HepG2 (cell line): Measurements from ENCODE around the gene ARPC1A. TPM values are rescaled to one million over a fixed set of nuclear protein-coding genes. Genes with fewer than 3 reads are reported as not detected.

ENCODE experiments used
- ARHGAP35 ChIP-seq: sonication (generic); formaldehyde crosslinking; IDR thresholded peaks from 2 replicates; pipeline ENCODE4 v1.9.0; 2022; ENCODE audit warnings: mild to moderate bottlenecking, inconsistent platforms, moderate library complexity, missing genetic modification reagents, borderline replicate concordance
- ARNT ChIP-seq: fragments of 450-650 bp; IDR thresholded peaks from 2 replicates; pipeline ENCODE4 v1.6.1; 2017
- ATAD3A ChIP-seq: sonication (generic); formaldehyde crosslinking; IDR thresholded peaks from 2 replicates; pipeline ENCODE4 v1.4.0; 2020; ENCODE audit warnings: missing genetic modification reagents
- CEBPG ChIP-seq: IDR thresholded peaks from 2 replicates; pipeline ENCODE4 v1.6.1; 2016
- GATAD2A ChIP-seq: IDR thresholded peaks from 2 replicates; pipeline ENCODE4 v1.6.1; 2016
- GTF3A ChIP-seq: sonication (generic); formaldehyde crosslinking; conservative IDR thresholded peaks from 2 replicates; pipeline ENCODE4 v1.4.0; 2020; ENCODE audit warnings: mild to moderate bottlenecking, missing genetic modification reagents
- HES4 ChIP-seq: sonication (generic); formaldehyde crosslinking; IDR thresholded peaks from 2 replicates; pipeline ENCODE4 v1.9.0; 2021; ENCODE audit warnings: mild to moderate bottlenecking, missing genetic modification reagents, borderline replicate concordance
- KAT8 ChIP-seq: IDR thresholded peaks from 2 replicates; pipeline ENCODE4 v1.6.1; 2016; ENCODE audit warnings: missing genetic modification reagents, missing compliant biosample characterization
- RARA ChIP-seq: IDR thresholded peaks from 2 replicates; pipeline ENCODE4 v1.6.1; 2016; ENCODE audit warnings: missing genetic modification reagents, missing compliant biosample characterization
- RELA ChIP-seq: sonication (generic); formaldehyde crosslinking; IDR thresholded peaks from 2 replicates; pipeline ENCODE4 v1.4.0; 2020; ENCODE audit warnings: missing genetic modification reagents
- SMYD3 ChIP-seq: sonication (generic); formaldehyde crosslinking; IDR thresholded peaks from 2 replicates; pipeline ENCODE4 v1.8.1; 2023; ENCODE audit warnings: mild to moderate bottlenecking, missing genetic modification reagents
- ZBTB25 ChIP-seq: IDR thresholded peaks from 2 replicates; pipeline ENCODE4 v1.6.1; 2018; ENCODE audit warnings: missing genetic modification reagents
- ZNF335 ChIP-seq: sonication (generic); formaldehyde crosslinking; IDR thresholded peaks from 2 replicates; pipeline ENCODE4 v1.4.0; 2020; ENCODE audit warnings: missing genetic modification reagents
- ZNF709 ChIP-seq: sonication (generic); formaldehyde crosslinking; IDR thresholded peaks from 2 replicates; pipeline ENCODE4 v1.5.0; 2020; ENCODE audit warnings: mild to moderate bottlenecking, missing genetic modification reagents
- polyA plus RNA-seq, 8 experiments: library from polyadenylated mRNA; depleted of rRNA in 3 of 8; stranded (reverse) in 7 of 8; unstranded in 1 of 8; fragments of >200 nt; fragmentation: Illumina TruSeq in 4 of 8; extraction: Trizol in 4 of 8; gene quantifications; 2 replicates each; pipeline versions ENCODE4 v1.2.1 to v1.2.3, GENCODE V29; 2011 to 2016; ENCODE audit warnings: low read depth in 4 of 8, missing spikeins in 1 of 8, mixed read lengths in 1 of 8; ENCODE audit not compliant: insufficient read depth in 1 of 8
- total RNA-seq, 5 experiments: library from RNA; depleted of rRNA; stranded (reverse); fragments of >200 nt; fragmentation: Illumina TruSeq; extraction: Trizol; gene quantifications; 2 replicates each; pipeline ENCODE4 v1.2.3, GENCODE V29; 2016; ENCODE audit warnings: low read depth in 1 of 5
- TF ChIP-seq, protein P1 (sequence below): sonication (generic); formaldehyde crosslinking; IDR thresholded peaks from 2 replicates; pipeline ENCODE4 v1.4.0; 2020; ENCODE audit warnings: missing genetic modification reagents, borderline replicate concordance
- TF ChIP-seq, protein P2 (sequence below): sonication (generic); formaldehyde crosslinking; IDR thresholded peaks from 2 replicates; pipeline ENCODE4 v1.5.0; 2020; ENCODE audit warnings: missing genetic modification reagents
- TF ChIP-seq, protein P3 (sequence below): IDR thresholded peaks from 2 replicates; pipeline ENCODE4 v1.6.1; 2018; ENCODE audit warnings: missing genetic modification reagents, mild to moderate bottlenecking, missing compliant biosample characterization
- TF ChIP-seq, protein P4 (sequence below): sonication (generic); formaldehyde crosslinking; IDR thresholded peaks from 2 replicates; pipeline ENCODE4 v1.5.1; 2020; ENCODE audit warnings: missing genetic modification reagents, mild to moderate bottlenecking, borderline replicate concordance
- TF ChIP-seq, protein P5 (sequence below): sonication (generic); formaldehyde crosslinking; IDR thresholded peaks from 2 replicates; pipeline ENCODE4 v1.4.0; 2020; ENCODE audit warnings: low read depth, mild to moderate bottlenecking, missing genetic modification reagents
- TF ChIP-seq, protein P6 (sequence below): sonication (generic); formaldehyde crosslinking; IDR thresholded peaks from 2 replicates; pipeline ENCODE4 v1.9.0; 2022; ENCODE audit warnings: low read depth, missing genetic modification reagents

ARPC1A gene
- total and polyA plus RNA-seq, 2 of the 13 experiments (the other 11 are each of a cell fraction or from before 2014, with no cell fraction given): 44.3 to 88.5 TPM

DNA sequence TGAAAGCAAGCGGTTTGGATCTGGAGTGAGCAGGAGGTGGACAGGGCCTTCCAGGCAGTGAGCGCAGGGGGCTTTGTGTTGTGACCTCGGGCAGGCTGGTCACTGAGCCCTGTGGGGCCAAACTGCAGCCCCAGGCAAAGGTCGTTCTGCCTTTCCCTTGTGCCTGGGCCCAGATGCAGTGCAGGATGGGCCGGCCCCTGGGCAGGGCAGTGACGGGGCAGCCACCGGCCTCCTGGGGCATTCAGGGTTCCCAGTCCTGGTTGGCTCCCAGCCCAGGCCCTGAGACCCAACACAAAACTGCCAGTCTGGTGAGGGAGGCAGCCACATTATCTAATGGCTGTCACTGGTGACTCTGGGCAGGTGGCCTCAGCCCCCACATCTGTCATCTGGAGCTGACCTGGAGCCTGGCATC, 56.0 kb downstream of the ARPC1A start (continued):
- TF ChIP-seq, protein P1, sequence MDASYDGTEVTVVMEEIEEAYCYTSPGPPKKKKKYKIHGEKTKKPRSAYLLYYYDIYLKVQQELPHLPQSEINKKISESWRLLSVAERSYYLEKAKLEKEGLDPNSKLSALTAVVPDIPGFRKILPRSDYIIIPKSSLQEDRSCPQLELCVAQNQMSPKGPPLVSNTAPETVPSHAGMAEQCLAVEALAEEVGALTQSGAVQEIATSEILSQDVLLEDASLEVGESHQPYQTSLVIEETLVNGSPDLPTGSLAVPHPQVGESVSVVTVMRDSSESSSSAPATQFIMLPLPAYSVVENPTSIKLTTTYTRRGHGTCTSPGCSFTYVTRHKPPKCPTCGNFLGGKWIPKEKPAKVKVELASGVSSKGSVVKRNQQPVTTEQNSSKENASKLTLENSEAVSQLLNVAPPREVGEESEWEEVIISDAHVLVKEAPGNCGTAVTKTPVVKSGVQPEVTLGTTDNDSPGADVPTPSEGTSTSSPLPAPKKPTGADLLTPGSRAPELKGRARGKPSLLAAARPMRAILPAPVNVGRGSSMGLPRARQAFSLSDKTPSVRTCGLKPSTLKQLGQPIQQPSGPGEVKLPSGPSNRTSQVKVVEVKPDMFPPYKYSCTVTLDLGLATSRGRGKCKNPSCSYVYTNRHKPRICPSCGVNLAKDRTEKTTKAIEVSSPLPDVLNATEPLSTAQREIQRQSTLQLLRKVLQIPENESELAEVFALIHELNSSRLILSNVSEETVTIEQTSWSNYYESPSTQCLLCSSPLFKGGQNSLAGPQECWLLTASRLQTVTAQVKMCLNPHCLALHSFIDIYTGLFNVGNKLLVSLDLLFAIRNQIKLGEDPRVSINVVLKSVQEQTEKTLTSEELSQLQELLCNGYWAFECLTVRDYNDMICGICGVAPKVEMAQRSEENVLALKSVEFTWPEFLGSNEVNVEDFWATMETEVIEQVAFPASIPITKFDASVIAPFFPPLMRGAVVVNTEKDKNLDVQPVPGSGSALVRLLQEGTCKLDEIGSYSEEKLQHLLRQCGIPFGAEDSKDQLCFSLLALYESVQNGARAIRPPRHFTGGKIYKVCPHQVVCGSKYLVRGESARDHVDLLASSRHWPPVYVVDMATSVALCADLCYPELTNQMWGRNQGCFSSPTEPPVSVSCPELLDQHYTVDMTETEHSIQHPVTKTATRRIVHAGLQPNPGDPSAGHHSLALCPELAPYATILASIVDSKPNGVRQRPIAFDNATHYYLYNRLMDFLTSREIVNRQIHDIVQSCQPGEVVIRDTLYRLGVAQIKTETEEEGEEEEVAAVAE (CRISPR knock-in tag): no peak
- TF ChIP-seq RARA (0 out of 2 replicates have a peak, but pooled peaks have one; percentile 17), ARNT (no peak), GTF3A (no peak), KAT8 (CRISPR knock-in tag) (no peak), ZNF335 (CRISPR knock-in tag) (no peak), ZNF709 (CRISPR knock-in tag) (no peak), ZBTB25 (CRISPR knock-in tag) (no peak), ARHGAP35 (CRISPR knock-in tag) (no peak), RELA (CRISPR knock-in tag) (no peak), SMYD3 (CRISPR knock-in tag) (no peak), CEBPG (CRISPR knock-in tag) (no peak), GATAD2A (peak; percentile 31; the same call in 1 of the 2 replicates), HES4 (no peak), ATAD3A (CRISPR knock-in tag) (no peak)
- TF ChIP-seq, protein P2, sequence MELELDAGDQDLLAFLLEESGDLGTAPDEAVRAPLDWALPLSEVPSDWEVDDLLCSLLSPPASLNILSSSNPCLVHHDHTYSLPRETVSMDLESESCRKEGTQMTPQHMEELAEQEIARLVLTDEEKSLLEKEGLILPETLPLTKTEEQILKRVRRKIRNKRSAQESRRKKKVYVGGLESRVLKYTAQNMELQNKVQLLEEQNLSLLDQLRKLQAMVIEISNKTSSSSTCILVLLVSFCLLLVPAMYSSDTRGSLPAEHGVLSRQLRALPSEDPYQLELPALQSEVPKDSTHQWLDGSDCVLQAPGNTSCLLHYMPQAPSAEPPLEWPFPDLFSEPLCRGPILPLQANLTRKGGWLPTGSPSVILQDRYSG (CRISPR knock-in tag): no peak
- TF ChIP-seq, protein P3, sequence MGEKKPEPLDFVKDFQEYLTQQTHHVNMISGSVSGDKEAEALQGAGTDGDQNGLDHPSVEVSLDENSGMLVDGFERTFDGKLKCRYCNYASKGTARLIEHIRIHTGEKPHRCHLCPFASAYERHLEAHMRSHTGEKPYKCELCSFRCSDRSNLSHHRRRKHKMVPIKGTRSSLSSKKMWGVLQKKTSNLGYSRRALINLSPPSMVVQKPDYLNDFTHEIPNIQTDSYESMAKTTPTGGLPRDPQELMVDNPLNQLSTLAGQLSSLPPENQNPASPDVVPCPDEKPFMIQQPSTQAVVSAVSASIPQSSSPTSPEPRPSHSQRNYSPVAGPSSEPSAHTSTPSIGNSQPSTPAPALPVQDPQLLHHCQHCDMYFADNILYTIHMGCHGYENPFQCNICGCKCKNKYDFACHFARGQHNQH (CRISPR knock-in tag): no peak
- TF ChIP-seq, protein P4, sequence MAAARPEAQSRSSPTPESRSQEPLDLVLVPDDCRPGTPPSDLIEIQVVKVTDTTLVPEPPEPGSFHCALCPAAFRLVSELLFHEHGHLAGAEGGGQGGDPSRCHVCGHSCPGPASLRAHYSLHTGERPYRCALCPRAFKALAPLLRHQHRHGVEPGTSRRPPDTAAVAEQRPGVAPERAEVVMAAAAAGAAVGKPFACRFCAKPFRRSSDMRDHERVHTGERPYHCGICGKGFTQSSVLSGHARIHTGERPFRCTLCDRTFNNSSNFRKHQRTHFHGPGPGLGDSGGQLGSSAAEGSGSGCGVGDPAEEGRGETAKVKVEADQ (CRISPR knock-in tag): no peak
- TF ChIP-seq, protein P5, sequence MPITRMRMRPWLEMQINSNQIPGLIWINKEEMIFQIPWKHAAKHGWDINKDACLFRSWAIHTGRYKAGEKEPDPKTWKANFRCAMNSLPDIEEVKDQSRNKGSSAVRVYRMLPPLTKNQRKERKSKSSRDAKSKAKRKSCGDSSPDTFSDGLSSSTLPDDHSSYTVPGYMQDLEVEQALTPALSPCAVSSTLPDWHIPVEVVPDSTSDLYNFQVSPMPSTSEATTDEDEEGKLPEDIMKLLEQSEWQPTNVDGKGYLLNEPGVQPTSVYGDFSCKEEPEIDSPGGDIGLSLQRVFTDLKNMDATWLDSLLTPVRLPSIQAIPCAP (CRISPR knock-in tag): no peak
- TF ChIP-seq, protein P6, sequence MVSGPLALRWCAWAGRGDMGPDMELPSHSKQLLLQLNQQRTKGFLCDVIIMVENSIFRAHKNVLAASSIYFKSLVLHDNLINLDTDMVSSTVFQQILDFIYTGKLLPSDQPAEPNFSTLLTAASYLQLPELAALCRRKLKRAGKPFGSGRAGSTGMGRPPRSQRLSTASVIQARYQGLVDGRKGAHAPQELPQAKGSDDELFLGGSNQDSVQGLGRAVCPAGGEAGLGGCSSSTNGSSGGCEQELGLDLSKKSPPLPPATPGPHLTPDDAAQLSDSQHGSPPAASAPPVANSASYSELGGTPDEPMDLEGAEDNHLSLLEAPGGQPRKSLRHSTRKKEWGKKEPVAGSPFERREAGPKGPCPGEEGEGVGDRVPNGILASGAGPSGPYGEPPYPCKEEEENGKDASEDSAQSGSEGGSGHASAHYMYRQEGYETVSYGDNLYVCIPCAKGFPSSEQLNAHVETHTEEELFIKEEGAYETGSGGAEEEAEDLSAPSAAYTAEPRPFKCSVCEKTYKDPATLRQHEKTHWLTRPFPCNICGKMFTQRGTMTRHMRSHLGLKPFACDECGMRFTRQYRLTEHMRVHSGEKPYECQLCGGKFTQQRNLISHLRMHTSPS (CRISPR knock-in tag): peak; percentile 58
